Astrocyte (in vitro differentiated cells and primary cell): ENCODE results near the gene SCYGR3. TPM values are rescaled to one million over a fixed set of nuclear protein-coding genes. Genes with fewer than 3 reads are reported as not detected.

Experiments used
- DNase-seq: peaks from one replicate; pipeline ENCODE4 v3.0.0-alpha.2; 2010; ENCODE audit warnings: low read depth
- FAIRE-seq: peaks from 2 replicates; lab custom pipeline; 2011; peaks lifted over from hg19 to GRCh38; lab: Jason Lieb, UNC
- H2AFZ ChIP-seq: 2 replicates; pipeline ENCODE4 v1.6.0; 2012; ENCODE audit warnings: low read depth, low read length, inconsistent platforms
- H3K27ac ChIP-seq: 2 replicates; pipeline ENCODE4 v1.5.1; 2011; ENCODE audit warnings: low read depth, low read length, inconsistent platforms
- H3K27me3 ChIP-seq: 2 replicates; pipeline ENCODE4 v1.6.0; 2011; ENCODE audit warnings: low read length, inconsistent platforms; ENCODE audit not compliant: insufficient read depth
- H3K36me3 ChIP-seq: 2 replicates; pipeline ENCODE4 v1.5.1; 2011; ENCODE audit warnings: low read length, inconsistent platforms; ENCODE audit not compliant: insufficient read depth
- H3K4me1 ChIP-seq: 2 replicates; pipeline ENCODE4 v1.5.1; 2011; ENCODE audit warnings: low read length, inconsistent platforms; ENCODE audit not compliant: insufficient read depth
- H3K4me2 ChIP-seq: 2 replicates; pipeline ENCODE4 v1.6.0; 2012; ENCODE audit warnings: low read length, inconsistent platforms
- H3K4me3 ChIP-seq: 2 replicates; pipeline ENCODE4 v1.5.1; 2011; ENCODE audit warnings: low read depth, mild to moderate bottlenecking, low read length, inconsistent platforms; ENCODE audit not compliant: insufficient read depth
- H3K79me2 ChIP-seq: 2 replicates; pipeline ENCODE4 v1.6.0; 2012; ENCODE audit warnings: mild to moderate bottlenecking, low read length, inconsistent platforms; ENCODE audit not compliant: insufficient read depth
- H3K9ac ChIP-seq: 2 replicates; pipeline ENCODE4 v1.6.0; 2012; ENCODE audit warnings: mild to moderate bottlenecking, low read length, inconsistent platforms
- H3K9me3 ChIP-seq: 2 replicates; pipeline ENCODE4 v1.5.1; 2012; ENCODE audit warnings: low read depth, mild to moderate bottlenecking, low read length, inconsistent platforms; ENCODE audit not compliant: insufficient read depth
- H4K20me1 ChIP-seq: 2 replicates; pipeline ENCODE4 v1.6.0; 2012; ENCODE audit warnings: low read length, inconsistent platforms; ENCODE audit not compliant: insufficient read depth
- H3K27ac Mint-ChIP-seq: one replicate; pipeline ENCODE4 v1.8.0; 2021; ENCODE audit warnings: mild to moderate bottlenecking, mixed read lengths; ENCODE audit not compliant: unreplicated experiment
- H3K27me3 Mint-ChIP-seq: one replicate; pipeline ENCODE4 v1.8.0; 2021; ENCODE audit warnings: low read depth, mixed read lengths; ENCODE audit not compliant: unreplicated experiment
- H3K36me3 Mint-ChIP-seq: one replicate; pipeline ENCODE4 v1.8.0; 2021; ENCODE audit warnings: low read depth, mixed read lengths; ENCODE audit not compliant: unreplicated experiment
- H3K4me1 Mint-ChIP-seq: one replicate; pipeline ENCODE4 v1.8.0; 2021; ENCODE audit warnings: low read depth, mixed read lengths; ENCODE audit not compliant: unreplicated experiment
- H3K4me3 Mint-ChIP-seq: one replicate; pipeline ENCODE4 v1.8.0; 2021; ENCODE audit warnings: mild to moderate bottlenecking, moderate library complexity, mixed read lengths; ENCODE audit not compliant: unreplicated experiment
- H3K9me3 Mint-ChIP-seq: one replicate; pipeline ENCODE4 v1.8.0; 2021; ENCODE audit warnings: mild to moderate bottlenecking, mixed read lengths; ENCODE audit not compliant: unreplicated experiment
- EZH2 ChIP-seq: IDR thresholded peaks from 2 replicates; pipeline ENCODE4 v1.6.1; 2012; ENCODE audit warnings: mild to moderate bottlenecking, low read length, inconsistent platforms; ENCODE audit not compliant: insufficient read depth
- total RNA-seq: library from RNA; stranded (reverse); gene quantifications from 2 replicates; pipeline ENCODE4 v1.2.1, GENCODE V29; 2021
- TF ChIP-seq, protein P1 (sequence below): IDR thresholded peaks from 2 replicates; pipeline ENCODE4 v1.5.1; 2011; ENCODE audit warnings: low read depth, mild to moderate bottlenecking, inconsistent platforms, low read length, moderate library complexity; ENCODE audit not compliant: insufficient read depth

SCYGR3 gene
- total RNA-seq, 1 donor from 2014 or later, result not detected

DNA sequence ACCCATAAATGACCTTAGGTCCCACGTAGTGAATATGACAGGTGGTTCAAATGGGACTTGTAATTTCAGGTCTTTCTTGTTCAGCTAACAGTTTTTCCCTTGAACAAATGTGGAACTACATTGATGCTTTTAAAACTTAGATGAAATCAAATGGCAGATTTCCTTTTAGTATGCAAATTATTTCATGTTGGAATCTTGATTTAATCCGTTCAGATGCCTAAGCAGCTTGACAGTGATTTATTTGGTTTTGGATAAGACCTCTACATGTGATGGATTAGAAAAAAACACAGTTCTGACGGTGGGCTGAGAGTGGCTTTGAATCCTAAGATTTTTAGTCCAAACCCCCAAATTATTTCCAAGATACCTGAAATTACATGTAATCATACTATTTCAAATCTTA lies 19.6 kb upstream of the SCYGR3 start:
- no peak overlapping the region for H3K4me3 Mint-ChIP-seq
- FAIRE-seq, result no peak

DNA sequence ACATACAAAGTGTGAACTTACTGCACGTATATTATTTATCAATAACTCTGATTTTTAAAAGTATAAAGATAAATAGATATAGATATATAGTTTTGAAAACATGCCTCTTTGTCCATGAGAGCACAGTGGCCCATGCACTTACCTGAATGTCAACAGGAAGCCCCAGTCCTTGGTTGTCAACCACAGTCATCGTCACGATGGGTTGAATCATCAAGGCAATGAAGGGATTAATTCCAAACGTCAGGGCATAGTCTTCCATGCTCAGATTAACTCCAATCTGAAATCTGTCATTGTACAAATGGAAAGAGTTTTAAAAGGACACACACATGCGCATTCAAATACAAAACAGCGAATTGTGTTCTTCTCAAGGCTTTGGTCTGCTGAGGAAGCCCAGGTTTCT lies 18.2 kb upstream of the SCYGR3 start:
- Histone ChIP-seq H3K36me3 (no peaks in the 10 kb centered on the region), H3K27me3 (no peaks in the 10 kb centered on the region), H3K9ac (no peak overlapping the region), H2AFZ (no peak overlapping the region), H3K4me1 (no peaks in the 10 kb centered on the region), H3K9me3 (no peaks in the 10 kb centered on the region), H3K4me3 (no peak overlapping the region), H3K79me2 (no peaks in the 10 kb centered on the region), H3K4me2 (no peak overlapping the region), H3K27ac (no peak overlapping the region), H4K20me1 (no peaks in the 10 kb centered on the region)
- H3K27me3 Mint-ChIP-seq, result no peaks in the 10 kb centered on the region
- no peak overlapping the region for H3K27ac Mint-ChIP-seq
- DNase-seq, result no peak
- no peaks in the 10 kb centered on the region for H3K9me3 Mint-ChIP-seq
- no peak overlapping the region for H3K4me3 Mint-ChIP-seq
- no peaks in the 10 kb centered on the region for H3K36me3 Mint-ChIP-seq
- TF ChIP-seq, protein P1, sequence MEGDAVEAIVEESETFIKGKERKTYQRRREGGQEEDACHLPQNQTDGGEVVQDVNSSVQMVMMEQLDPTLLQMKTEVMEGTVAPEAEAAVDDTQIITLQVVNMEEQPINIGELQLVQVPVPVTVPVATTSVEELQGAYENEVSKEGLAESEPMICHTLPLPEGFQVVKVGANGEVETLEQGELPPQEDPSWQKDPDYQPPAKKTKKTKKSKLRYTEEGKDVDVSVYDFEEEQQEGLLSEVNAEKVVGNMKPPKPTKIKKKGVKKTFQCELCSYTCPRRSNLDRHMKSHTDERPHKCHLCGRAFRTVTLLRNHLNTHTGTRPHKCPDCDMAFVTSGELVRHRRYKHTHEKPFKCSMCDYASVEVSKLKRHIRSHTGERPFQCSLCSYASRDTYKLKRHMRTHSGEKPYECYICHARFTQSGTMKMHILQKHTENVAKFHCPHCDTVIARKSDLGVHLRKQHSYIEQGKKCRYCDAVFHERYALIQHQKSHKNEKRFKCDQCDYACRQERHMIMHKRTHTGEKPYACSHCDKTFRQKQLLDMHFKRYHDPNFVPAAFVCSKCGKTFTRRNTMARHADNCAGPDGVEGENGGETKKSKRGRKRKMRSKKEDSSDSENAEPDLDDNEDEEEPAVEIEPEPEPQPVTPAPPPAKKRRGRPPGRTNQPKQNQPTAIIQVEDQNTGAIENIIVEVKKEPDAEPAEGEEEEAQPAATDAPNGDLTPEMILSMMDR, result no peak
- TF ChIP-seq EZH2, result no peak
- H3K4me1 Mint-ChIP-seq, result no peaks in the 10 kb centered on the region
- FAIRE-seq, result no peak

More for the DNA sequence above, 19.6 kb upstream of the SCYGR3 start:
- H2AFZ ChIP-seq, result no peak overlapping the region
- Mint-ChIP-seq H3K36me3 (no peaks in the 10 kb centered on the region), H3K27me3 (no peaks in the 10 kb centered on the region), H3K9me3 (no peaks in the 10 kb centered on the region), H3K4me1 (no peaks in the 10 kb centered on the region), H3K27ac (no peak overlapping the region)
- no peaks in the 10 kb centered on the region for H3K9me3 ChIP-seq
- H3K27ac ChIP-seq, result no peak overlapping the region
- no peak overlapping the region for H3K9ac ChIP-seq
- no peaks in the 10 kb centered on the region for H3K27me3 ChIP-seq
- no peak for DNase-seq
- H3K4me3 ChIP-seq, result no peak overlapping the region
- TF ChIP-seq EZH2, result no peak
- TF ChIP-seq, protein P1, result no peak
- no peaks in the 10 kb centered on the region for H4K20me1 ChIP-seq
- no peaks in the 10 kb centered on the region for H3K4me1 ChIP-seq
- no peaks in the 10 kb centered on the region for H3K36me3 ChIP-seq
- no peaks in the 10 kb centered on the region for H3K79me2 ChIP-seq
- no peak overlapping the region for H3K4me2 ChIP-seq

DNA sequence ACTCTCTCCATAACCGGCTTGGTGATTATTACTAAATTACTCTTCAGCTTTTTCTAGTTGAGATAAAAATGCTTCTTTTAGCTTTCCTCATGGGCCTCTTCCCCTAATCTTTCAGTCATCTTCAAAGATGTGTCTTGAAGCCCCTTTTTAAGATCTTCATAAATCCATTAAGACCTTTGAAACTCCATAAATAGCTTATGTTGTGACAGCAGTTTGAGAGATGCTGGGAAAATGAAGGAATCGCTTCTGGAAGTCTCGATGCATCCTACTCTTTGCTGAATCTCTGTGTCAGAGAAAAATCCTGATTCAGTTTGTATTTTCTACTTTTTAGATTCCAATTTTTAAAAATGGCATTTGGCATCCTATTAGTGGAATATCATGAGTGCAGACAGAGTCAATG lies 15.7 kb upstream of the SCYGR3 start:
- Histone ChIP-seq H2AFZ (no peak overlapping the region), H3K4me3 (no peak overlapping the region), H3K4me1 (no peaks in the 10 kb centered on the region), H3K27me3 (no peaks in the 10 kb centered on the region), H3K4me2 (no peak overlapping the region), H3K36me3 (no peaks in the 10 kb centered on the region), H3K79me2 (no peaks in the 10 kb centered on the region), H4K20me1 (no peaks in the 10 kb centered on the region), H3K9me3 (no peaks in the 10 kb centered on the region), H3K9ac (no peak overlapping the region), H3K27ac (no peak overlapping the region)
- FAIRE-seq (no peak), DNase-seq (no peak)
- no peaks in the 10 kb centered on the region for H3K4me1 Mint-ChIP-seq
- no peaks in the 10 kb centered on the region for H3K27me3 Mint-ChIP-seq
- no peak overlapping the region for H3K27ac Mint-ChIP-seq
- H3K9me3 Mint-ChIP-seq, result no peaks in the 10 kb centered on the region
- H3K4me3 Mint-ChIP-seq, result no peak overlapping the region
- TF ChIP-seq, protein P1, result no peak
- TF ChIP-seq EZH2, result no peak
- H3K36me3 Mint-ChIP-seq, result peaks cover 2% of the 10 kb centered on the region
